Measurements from ENCODE around the gene KRTAP19-6. TPM values are rescaled to one million over a fixed set of nuclear protein-coding genes. Genes with fewer than 3 reads are reported as not detected.

KRTAP19-6 gene
- total RNA-seq, 1 donor from 2014 or later: not detected

DNA sequence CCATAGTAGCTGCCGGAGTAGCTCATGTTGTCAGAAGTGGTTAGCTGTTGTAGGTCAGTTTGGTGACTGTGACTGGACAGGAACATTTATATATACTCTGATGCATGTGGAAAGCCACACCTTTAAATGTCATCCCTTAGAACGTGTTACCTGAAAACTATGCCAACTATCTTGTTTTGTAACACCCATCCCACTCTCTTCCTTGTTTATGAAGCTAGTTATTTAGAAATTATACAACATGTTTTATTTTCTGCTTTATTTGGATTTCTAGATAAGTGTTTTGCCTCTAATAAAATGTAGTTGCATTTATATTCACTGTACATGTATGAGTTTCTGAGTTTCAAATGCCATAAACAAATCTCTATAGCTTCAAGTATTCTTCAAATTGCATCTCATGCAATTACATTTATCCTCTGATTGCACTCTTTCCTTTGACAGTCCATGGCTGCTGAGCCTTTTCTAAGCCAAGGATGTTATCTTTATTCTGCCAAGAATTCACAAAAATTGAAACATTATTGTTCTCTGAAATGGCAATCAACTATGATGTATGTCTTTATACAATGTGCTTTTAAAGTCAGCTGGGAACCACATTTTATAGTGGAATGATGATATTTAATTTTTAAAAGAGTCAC lies 19.7 kb upstream of the KRTAP19-6 start, which contains the start of gene KRTAP19-7:
Gene KRTAP19-7 (minus strand): TSS at position 51 of the 632 bp plus-strand sequence. CDS start 25 bp downstream, at position 26.
- DNase-seq (ENCODE audit: extremely low spot score, unreplicated experiment): no peak
- TF ChIP-seq, protein P1, sequence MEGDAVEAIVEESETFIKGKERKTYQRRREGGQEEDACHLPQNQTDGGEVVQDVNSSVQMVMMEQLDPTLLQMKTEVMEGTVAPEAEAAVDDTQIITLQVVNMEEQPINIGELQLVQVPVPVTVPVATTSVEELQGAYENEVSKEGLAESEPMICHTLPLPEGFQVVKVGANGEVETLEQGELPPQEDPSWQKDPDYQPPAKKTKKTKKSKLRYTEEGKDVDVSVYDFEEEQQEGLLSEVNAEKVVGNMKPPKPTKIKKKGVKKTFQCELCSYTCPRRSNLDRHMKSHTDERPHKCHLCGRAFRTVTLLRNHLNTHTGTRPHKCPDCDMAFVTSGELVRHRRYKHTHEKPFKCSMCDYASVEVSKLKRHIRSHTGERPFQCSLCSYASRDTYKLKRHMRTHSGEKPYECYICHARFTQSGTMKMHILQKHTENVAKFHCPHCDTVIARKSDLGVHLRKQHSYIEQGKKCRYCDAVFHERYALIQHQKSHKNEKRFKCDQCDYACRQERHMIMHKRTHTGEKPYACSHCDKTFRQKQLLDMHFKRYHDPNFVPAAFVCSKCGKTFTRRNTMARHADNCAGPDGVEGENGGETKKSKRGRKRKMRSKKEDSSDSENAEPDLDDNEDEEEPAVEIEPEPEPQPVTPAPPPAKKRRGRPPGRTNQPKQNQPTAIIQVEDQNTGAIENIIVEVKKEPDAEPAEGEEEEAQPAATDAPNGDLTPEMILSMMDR (IDR thresholded peaks at IDR 0.05): no peak
- H3K4me3 Mint-ChIP-seq (ENCODE audit: unreplicated experiment): no peak within 1 kb of the TSS
- H3K9me3 Mint-ChIP-seq (ENCODE audit: unreplicated experiment): peaks cover 7% of the 10 kb centered on the region
- no peaks in the 10 kb centered on the region for H3K4me1 Mint-ChIP-seq (ENCODE audit: unreplicated experiment)
- no peak within 1 kb of the TSS for H3K27ac Mint-ChIP-seq (ENCODE audit: unreplicated experiment)
- no peaks in the 10 kb centered on the region for H3K36me3 Mint-ChIP-seq (ENCODE audit: unreplicated experiment)
- no peaks in the 10 kb centered on the region for H3K27me3 Mint-ChIP-seq (ENCODE audit: unreplicated experiment)

DNA sequence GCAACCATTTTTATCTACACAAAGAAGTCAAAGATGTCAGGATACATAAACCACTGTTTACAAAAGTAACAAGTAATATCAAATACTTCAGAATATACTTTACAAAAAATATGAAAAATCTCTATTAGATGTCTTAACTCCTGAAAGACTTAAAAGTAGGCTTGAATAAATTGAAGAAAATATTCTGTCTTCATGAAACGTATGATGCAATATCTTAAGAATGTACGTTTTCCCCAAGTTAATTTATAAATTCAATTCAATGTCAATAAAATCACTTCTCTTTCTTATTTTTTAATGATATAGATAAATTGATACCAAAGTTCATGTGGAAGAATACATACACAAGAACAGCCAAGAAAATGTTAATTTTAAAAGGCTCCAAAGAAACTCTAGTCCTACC lies 13.4 kb upstream of the KRTAP19-6 start:
- Mint-ChIP-seq H3K27ac (ENCODE audit: unreplicated experiment) (no peak overlapping the region), H3K36me3 (ENCODE audit: unreplicated experiment) (no peaks in the 10 kb centered on the region), H3K9me3 (ENCODE audit: unreplicated experiment) (peaks cover 20% of the 10 kb centered on the region), H3K4me1 (ENCODE audit: unreplicated experiment) (no peaks in the 10 kb centered on the region), H3K27me3 (ENCODE audit: unreplicated experiment) (no peaks in the 10 kb centered on the region), H3K4me3 (ENCODE audit: unreplicated experiment) (no peak overlapping the region)
- TF ChIP-seq, protein P1 (IDR thresholded peaks at IDR 0.05): no peak
- DNase-seq (ENCODE audit: extremely low spot score, unreplicated experiment): no peak

DNA sequence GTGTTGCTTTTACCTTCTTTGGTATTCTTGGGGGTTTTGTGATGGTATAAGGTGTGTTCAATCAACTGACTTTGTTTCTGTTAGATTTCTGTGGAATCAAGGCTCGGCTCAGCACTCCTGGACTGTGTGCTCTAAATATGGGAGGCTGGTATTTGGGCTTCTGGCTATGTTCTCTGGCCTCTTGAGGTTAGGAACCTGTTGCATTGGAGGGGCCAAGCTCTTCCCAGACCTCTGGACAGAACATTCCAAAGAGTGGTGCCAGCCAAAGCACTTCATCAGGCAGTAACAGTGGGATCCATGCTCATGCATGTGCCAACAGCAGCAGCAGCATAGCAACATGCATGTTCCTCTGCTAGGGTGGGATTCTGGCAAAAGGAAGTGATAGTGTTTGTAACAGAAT lies 11.1 kb upstream of the KRTAP19-6 start:
- H3K4me3 Mint-ChIP-seq (ENCODE audit: unreplicated experiment): no peak overlapping the region
- H3K27ac Mint-ChIP-seq (ENCODE audit: unreplicated experiment): no peak overlapping the region
- no peaks in the 10 kb centered on the region for H3K27me3 Mint-ChIP-seq (ENCODE audit: unreplicated experiment)
- TF ChIP-seq, protein P1 (IDR thresholded peaks at IDR 0.05): no peak
- H3K4me1 Mint-ChIP-seq (ENCODE audit: unreplicated experiment): no peaks in the 10 kb centered on the region
- DNase-seq (ENCODE audit: extremely low spot score, unreplicated experiment): no peak
- H3K9me3 Mint-ChIP-seq (ENCODE audit: unreplicated experiment): peaks cover 13% of the 10 kb centered on the region
- no peaks in the 10 kb centered on the region for H3K36me3 Mint-ChIP-seq (ENCODE audit: unreplicated experiment)

DNA sequence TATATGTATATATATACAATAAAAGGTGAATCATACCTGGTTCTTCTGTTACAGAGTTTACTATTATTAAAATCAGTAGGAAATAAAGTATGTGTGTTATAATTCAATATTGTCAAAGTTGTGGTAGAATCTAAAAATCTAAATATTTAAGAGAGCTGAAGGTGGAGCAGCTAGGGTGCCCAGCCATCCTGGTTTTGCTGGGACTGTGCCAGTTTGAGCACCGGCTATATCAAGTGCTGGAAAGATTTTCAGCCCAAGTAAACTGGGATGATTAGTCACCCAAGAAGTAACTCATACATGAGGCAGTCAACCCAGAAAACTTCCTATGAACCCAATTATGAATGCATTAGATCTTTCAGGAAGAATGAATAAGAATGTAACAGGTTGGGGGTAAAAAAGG lies 22.8 kb downstream of the KRTAP19-6 start:
- H3K36me3 Mint-ChIP-seq (ENCODE audit: unreplicated experiment): no peaks in the 10 kb centered on the region
- no peak overlapping the region for H3K4me3 Mint-ChIP-seq (ENCODE audit: unreplicated experiment)

DNA sequence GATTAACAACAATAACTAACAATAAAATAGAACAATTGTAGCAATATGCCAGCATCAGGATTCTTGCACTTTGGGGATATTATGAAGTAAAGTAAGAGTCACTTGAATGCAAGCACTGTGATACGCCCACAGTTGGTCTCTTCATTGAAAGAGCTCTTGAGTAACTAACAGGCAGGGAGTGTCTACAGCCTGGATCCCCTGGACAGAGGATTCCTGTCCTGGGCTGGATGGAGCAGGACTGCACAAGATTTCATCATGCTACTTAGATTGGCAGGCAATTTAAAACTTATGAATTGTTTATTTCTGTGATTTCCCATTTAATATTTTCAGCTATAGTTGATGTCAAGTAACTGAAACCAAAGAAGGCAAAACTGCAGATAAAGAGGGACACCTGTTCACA lies 26.0 kb downstream of the KRTAP19-6 start:
- H3K9me3 Mint-ChIP-seq (ENCODE audit: unreplicated experiment): peaks cover 7% of the 10 kb centered on the region
- H3K27ac Mint-ChIP-seq (ENCODE audit: unreplicated experiment): no peak overlapping the region
- no peak for DNase-seq (ENCODE audit: extremely low spot score, unreplicated experiment)
- H3K36me3 Mint-ChIP-seq (ENCODE audit: unreplicated experiment): no peaks in the 10 kb centered on the region
- no peak overlapping the region for H3K4me3 Mint-ChIP-seq (ENCODE audit: unreplicated experiment)
- no peaks in the 10 kb centered on the region for H3K4me1 Mint-ChIP-seq (ENCODE audit: unreplicated experiment)
- TF ChIP-seq, protein P1 (IDR thresholded peaks at IDR 0.05): no peak
- H3K27me3 Mint-ChIP-seq (ENCODE audit: unreplicated experiment): no peaks in the 10 kb centered on the region

More for the DNA sequence above, 22.8 kb downstream of the KRTAP19-6 start:
- Mint-ChIP-seq H3K9me3 (ENCODE audit: unreplicated experiment) (peaks cover 7% of the 10 kb centered on the region), H3K4me1 (ENCODE audit: unreplicated experiment) (no peaks in the 10 kb centered on the region), H3K27ac (ENCODE audit: unreplicated experiment) (no peak overlapping the region), H3K27me3 (ENCODE audit: unreplicated experiment) (no peaks in the 10 kb centered on the region)
- DNase-seq (ENCODE audit: extremely low spot score, unreplicated experiment): no peak
- TF ChIP-seq, protein P1 (IDR thresholded peaks at IDR 0.05): no peak

Measured in osteocyte (in vitro differentiated cells).